OCI-LY7 (cell line): ENCODE results near the gene SASH1.

Experiments
- EZH2phosphoT487 ChIP-seq: fragments of 200-600 bp; sonication (generic); IDR thresholded peaks from 2 replicates; pipeline ENCODE4 v1.6.1; 2018; ENCODE audit warnings: low read depth, borderline replicate concordance, mild to moderate bottlenecking, mixed run types, antibody characterized with exemption, low read length, moderate library complexity, mixed read lengths
- TF ChIP-seq, protein P1 (sequence below): fragments of 200-600 bp; sonication (generic); conservative IDR thresholded peaks from 2 replicates; pipeline ENCODE4 v1.5.1; 2014; ENCODE audit warnings: mild to moderate bottlenecking, antibody characterized with exemption, low read length, moderate library complexity, mixed read lengths

DNA sequence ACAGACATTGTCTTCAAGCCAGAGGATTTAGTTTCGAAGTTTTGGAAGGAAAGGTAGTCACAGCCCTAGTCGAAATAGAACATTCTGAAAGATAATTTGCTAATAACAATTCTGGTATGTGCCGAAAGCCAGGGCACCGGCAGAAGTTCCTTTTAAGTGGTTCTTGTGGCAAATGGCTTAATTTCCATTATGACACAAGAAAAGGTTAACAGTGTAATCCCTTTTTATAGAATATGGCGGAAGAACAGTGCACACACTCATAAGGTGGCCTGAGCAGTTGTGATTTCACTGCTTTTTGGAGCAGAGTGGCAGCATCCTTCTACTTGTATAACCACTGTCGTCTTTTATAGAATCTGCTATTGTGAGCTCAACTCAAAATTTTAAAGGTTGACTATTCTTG lies 152.4 kb downstream of the SASH1 start:
- TF ChIP-seq, protein P1, sequence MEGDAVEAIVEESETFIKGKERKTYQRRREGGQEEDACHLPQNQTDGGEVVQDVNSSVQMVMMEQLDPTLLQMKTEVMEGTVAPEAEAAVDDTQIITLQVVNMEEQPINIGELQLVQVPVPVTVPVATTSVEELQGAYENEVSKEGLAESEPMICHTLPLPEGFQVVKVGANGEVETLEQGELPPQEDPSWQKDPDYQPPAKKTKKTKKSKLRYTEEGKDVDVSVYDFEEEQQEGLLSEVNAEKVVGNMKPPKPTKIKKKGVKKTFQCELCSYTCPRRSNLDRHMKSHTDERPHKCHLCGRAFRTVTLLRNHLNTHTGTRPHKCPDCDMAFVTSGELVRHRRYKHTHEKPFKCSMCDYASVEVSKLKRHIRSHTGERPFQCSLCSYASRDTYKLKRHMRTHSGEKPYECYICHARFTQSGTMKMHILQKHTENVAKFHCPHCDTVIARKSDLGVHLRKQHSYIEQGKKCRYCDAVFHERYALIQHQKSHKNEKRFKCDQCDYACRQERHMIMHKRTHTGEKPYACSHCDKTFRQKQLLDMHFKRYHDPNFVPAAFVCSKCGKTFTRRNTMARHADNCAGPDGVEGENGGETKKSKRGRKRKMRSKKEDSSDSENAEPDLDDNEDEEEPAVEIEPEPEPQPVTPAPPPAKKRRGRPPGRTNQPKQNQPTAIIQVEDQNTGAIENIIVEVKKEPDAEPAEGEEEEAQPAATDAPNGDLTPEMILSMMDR = no peak
- no peak for TF ChIP-seq EZH2phosphoT487
